Type B pancreatic cell (in vitro differentiated cells): ENCODE data around the gene PUS1. TPM values are rescaled to one million over a fixed set of nuclear protein-coding genes. Genes with fewer than 3 reads are reported as not detected.

Experiments
- DNase-seq: peaks from one replicate; pipeline ENCODE4 v3.0.0; 2021; ENCODE audit warnings: mixed read lengths; ENCODE audit not compliant: unreplicated experiment; ENCODE audit errors: extremely low spot score
- H3K27ac Mint-ChIP-seq: 2 replicates; pipeline ENCODE4 v1.8.0; 2021; ENCODE audit warnings: mild to moderate bottlenecking, mixed read lengths
- H3K27me3 Mint-ChIP-seq: 2 replicates; pipeline ENCODE4 v1.8.0; 2021; ENCODE audit warnings: mixed read lengths
- H3K36me3 Mint-ChIP-seq: 2 replicates; pipeline ENCODE4 v1.8.0; 2021; ENCODE audit warnings: mixed read lengths
- H3K4me1 Mint-ChIP-seq: one replicate; pipeline ENCODE4 v1.8.0; 2021; ENCODE audit warnings: mixed read lengths; ENCODE audit not compliant: unreplicated experiment
- H3K4me3 Mint-ChIP-seq: 2 replicates; pipeline ENCODE4 v1.8.0; 2021; ENCODE audit warnings: mild to moderate bottlenecking, mixed read lengths
- H3K9me3 Mint-ChIP-seq: 2 replicates; pipeline ENCODE4 v1.8.0; 2021; ENCODE audit warnings: mixed read lengths
- CTCF ChIP-seq: fragments of 200-600 bp; sonication (generic); conservative IDR thresholded peaks from 2 replicates; pipeline ENCODE4 v1.5.0; 2021; ENCODE audit warnings: antibody characterized with exemption, mild to moderate bottlenecking
- total RNA-seq: library from RNA; stranded (reverse); gene quantifications from 2 replicates; pipeline ENCODE4 v1.2.1, GENCODE V29; 2021; ENCODE audit warnings: low replicate concordance

Gene PUS1
- total RNA-seq, 1 donor from 2014 or later = 38.1 TPM

- no peaks in the 10 kb centered on the region for H3K9me3 Mint-ChIP-seq
- no peak for DNase-seq
- H3K36me3 Mint-ChIP-seq = no peaks in the 10 kb centered on the region
Observed at GRCh38 chr12:131909752-131910219, 19.3 kb upstream of the PUS1 start.

GRCh38 chr12:131910302-131911027 is 18.6 kb upstream of the PUS1 start:
- no peaks in the 10 kb centered on the region for H3K36me3 Mint-ChIP-seq
- DNase-seq = no peak
- H3K27ac Mint-ChIP-seq = no peak overlapping the region
- H3K9me3 Mint-ChIP-seq = no peaks in the 10 kb centered on the region
- no peaks in the 10 kb centered on the region for H3K27me3 Mint-ChIP-seq
- no peak for TF ChIP-seq CTCF
- H3K4me3 Mint-ChIP-seq = no peak overlapping the region
- H3K4me1 Mint-ChIP-seq = no peaks in the 10 kb centered on the region

More at GRCh38 chr12:131909752-131910219, 19.3 kb upstream of the PUS1 start:
- Mint-ChIP-seq H3K27ac (no peak overlapping the region), H3K4me3 (no peak overlapping the region), H3K4me1 (no peaks in the 10 kb centered on the region), H3K27me3 (no peaks in the 10 kb centered on the region)
- no peak for TF ChIP-seq CTCF

- no peak for TF ChIP-seq CTCF
- Mint-ChIP-seq H3K27me3 (no peaks in the 10 kb centered on the region), H3K27ac (no peak overlapping the region), H3K36me3 (no peaks in the 10 kb centered on the region), H3K4me1 (no peaks in the 10 kb centered on the region), H3K4me3 (no peak overlapping the region), H3K9me3 (no peaks in the 10 kb centered on the region)
- DNase-seq = no peak
Observed at GRCh38 chr12:131911028-131911650, 17.9 kb upstream of the PUS1 start.

- Mint-ChIP-seq H3K27ac (no peak overlapping the region), H3K27me3 (no peaks in the 10 kb centered on the region), H3K36me3 (no peaks in the 10 kb centered on the region), H3K4me3 (no peak overlapping the region), H3K9me3 (no peaks in the 10 kb centered on the region), H3K4me1 (no peaks in the 10 kb centered on the region)
- no peak for DNase-seq
- no peak for TF ChIP-seq CTCF
Observed at GRCh38 chr12:131911851-131912477, 17.1 kb upstream of the PUS1 start.

- H3K4me1 Mint-ChIP-seq = no peaks in the 10 kb centered on the region
- H3K27me3 Mint-ChIP-seq = no peaks in the 10 kb centered on the region
- no peaks in the 10 kb centered on the region for H3K36me3 Mint-ChIP-seq
- no peaks in the 10 kb centered on the region for H3K9me3 Mint-ChIP-seq
- no peak overlapping the region for H3K4me3 Mint-ChIP-seq
- DNase-seq = no peak
- no peak overlapping the region for H3K27ac Mint-ChIP-seq
- TF ChIP-seq CTCF = no peak
Observed at GRCh38 chr12:131912518-131913274, 16.4 kb upstream of the PUS1 start.
